ENCODE data around the gene CTNNA1. TPM values are rescaled to one million over a fixed set of nuclear protein-coding genes. Genes with fewer than 3 reads are reported as not detected.
A peak's percentile ranks its signal among the peaks of the same experiment; 100 is the strongest.
"Not testable (repeated sequence)": the region's sequence is repeated elsewhere in the genome, so short reads cannot be mapped to it uniquely, and the experiment has no call there.

The CTNNA1 gene
- total RNA-seq, 2 donors from 2014 or later = 259 to 314 TPM

DNA sequence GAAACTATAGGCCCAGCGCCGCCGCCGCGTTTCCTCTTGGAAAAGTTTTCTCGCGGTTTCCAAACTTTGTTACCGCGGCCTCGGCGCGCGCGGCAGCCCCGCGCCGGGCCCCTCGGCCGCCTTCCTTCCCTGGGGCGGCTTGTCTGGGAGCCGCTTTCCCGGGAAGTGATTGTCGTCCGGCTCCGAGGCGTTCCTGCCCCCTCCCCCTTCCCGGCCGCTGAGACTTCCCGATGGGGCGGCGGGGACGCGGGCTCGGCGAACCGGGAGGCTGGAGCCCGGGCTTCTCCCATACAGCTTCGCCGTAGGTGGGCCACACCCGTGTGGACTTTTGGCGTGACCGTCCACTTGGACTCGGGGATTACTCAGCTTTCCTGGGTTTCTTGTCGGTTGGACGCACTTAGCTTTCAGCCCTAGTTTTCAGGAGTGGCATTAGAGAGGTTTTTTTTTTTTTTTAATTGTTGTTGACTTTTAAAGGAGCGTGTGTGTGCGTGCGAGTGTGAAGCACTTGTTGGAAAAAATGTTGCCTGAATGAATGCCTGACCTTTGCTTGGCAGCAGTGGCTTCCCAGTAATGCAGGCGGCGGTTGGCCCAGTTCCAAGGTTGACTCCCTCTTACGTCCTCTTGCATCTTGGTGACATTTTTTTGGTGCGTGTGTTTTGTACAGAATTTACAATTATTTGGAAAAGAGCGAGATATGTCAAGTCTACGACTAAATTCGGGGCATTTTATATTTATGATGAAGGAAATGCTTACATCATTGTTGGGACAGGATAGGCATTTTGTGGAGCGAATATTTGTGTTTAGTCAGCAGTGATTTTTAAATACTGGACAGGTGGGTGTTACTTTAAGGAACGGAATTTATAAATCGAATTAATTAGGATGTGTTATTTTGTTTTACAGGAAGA, 821 bp downstream of the CTNNA1 start:
- intact Hi-C loops (cut with DNase I) = loop anchor here in 1 of 2 donors (5.0 kb wide), 1 partner anchor 177 kb away; the partner anchor contains the start of gene HSPA9
- DNase-seq = peak; percentile 97
- peak; percentile 73 to 74 for ATAC-seq

DNA sequence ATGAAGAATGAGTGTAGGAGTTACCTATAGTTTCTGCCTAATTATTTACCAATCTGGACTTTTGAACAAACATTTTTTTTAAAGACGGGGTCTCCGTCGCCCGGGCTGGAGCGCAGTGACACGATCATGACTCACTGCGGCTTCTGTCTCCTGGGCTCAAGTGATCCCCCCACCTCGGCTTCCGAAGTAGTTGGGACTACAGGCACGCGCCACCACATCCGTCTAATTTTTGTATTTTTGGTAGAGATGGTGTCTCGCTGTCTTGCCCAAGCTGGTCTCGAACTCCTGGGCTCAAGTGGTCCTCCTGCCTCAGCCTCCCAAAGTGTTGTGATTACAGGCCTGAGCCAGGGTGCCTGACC, 1.5 kb downstream of the CTNNA1 start:
- intact Hi-C loops (cut with DNase I) = loop anchor here in 1 of 2 donors (5.0 kb wide), 1 partner anchor 177 kb away; the partner anchor contains the start of gene HSPA9
- no peak for DNase-seq

DNA sequence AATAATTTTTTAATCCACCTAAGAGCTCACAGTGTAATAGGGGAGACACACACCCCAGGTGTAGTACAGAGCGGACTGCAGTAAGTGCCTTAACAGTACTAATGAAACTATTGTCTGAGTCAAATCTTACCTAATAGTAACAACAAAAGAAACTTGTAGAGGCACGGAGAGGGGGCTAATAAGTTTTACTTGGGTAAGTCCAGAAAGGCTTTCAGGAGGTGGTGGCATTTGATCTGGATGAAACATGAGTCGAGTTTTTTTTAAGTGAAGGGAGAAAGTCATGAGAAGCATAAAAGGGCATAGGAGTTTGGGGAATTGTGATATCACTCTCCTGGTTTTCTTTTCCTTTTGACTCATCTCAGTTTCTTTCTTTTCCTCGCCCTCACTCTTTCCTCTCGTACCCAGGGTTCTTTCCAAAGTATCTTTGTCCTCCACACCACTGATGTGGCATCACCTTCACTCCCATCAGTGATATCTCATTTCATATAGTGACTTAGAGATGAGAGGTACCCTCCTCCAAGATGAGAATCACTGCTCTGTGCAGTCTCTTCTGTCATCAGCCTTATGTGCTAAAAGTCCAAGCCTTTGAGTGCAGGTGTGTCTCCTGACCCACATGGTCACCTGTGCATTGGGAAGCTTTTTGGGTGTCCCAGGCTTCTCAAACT, 2.0 kb downstream of the CTNNA1 start:
- no peak for DNase-seq
- intact Hi-C loops (cut with DNase I) = no loop called here
- no peak for ATAC-seq

More for the DNA sequence above, 1.5 kb downstream of the CTNNA1 start:
- ATAC-seq = no peak

DNA sequence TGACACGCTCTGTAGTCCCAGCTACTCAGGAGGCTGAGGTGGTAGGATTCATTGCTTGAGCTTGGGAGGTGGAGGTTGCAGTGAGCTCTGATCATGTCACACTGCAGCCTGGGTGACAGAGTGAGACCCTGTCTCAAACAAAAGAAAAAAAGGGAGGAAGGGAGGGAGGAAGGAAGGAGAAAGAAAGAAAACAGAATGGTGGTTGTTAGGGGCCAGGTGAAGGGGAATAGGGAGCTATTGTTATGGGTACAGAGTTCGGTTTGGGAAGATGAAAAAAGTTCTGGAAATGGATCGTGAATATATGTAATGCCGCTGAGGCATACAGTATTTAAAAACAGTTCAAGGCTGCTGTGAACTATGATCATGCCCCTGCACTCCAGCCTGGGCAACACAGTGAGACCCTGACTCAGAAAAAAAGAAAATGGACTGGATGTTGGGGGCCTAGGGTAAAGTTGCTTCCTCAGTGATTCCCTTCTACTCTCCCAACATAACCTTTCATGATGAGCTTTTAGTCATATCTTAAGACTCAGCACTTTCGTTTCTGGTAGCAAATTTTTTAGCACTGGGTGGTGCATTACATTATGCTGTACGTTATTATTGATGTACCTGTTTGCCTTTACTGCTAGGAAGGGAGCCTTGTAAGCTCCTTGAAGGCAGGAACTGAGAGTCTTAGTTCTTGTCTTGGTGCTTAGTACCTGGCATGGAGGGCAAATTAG, 4.0 kb downstream of the CTNNA1 start:
- ATAC-seq = no peak
- intact Hi-C loops (cut with DNase I) = no loop called here
- DNase-seq = no peak

DNA sequence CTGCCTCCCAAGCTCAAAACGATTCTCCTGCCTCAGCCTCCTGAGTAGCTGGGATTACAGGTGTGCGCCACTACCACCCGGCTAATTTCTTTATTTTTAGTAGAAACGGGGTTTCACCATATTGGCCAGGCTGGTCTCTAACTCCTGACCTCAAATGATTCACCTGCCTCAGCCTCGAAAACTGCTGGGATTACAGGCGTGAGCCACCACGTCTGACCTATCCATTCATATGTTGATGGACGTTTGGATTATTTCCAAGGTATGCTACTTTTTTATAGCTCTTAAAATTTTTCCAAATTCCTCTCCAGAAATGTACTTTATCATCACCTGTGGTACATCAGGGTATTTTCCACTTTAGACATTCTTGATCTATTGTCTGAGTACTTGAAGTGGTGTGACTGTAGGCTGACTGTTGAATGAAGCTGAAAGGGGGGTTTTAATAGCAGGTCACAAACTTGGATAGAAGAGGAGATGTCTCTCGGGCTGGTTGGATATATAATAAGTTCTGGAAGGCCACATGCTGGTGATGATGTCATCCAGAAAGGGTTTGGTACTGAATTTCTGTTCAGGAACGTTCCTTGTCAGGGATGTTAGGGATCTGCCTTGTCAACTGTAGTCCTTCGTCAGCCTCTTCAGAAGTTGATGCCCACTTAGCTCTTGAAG, 7.4 kb downstream of the CTNNA1 start:
- intact Hi-C loops (cut with DNase I) = no loop called here

DNA sequence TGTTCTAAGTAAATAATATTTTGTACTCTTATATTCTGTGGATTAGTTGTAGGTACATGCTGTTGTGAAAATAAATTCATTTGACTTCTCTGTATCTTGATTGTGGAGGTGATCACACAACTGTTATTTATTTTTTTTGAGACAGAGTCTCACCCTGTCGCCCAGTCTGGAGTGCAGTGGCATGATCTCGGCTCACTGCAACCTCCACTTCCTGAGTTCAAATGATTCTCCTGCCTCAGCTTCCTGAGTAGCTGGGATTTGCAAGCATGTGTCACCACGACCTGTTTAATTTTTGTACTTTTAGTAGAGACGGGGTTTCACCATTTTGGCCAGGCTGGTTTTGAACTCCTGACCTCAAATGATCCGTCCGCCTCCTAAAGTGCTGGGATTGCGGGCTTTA, 7.9 kb downstream of the CTNNA1 start:
- DNase-seq; intact Hi-C loops (cut with DNase I); ATAC-seq: not testable (repeated sequence)

More for the DNA sequence above, 7.4 kb downstream of the CTNNA1 start:
- no peak for DNase-seq
- no peak for ATAC-seq

DNA sequence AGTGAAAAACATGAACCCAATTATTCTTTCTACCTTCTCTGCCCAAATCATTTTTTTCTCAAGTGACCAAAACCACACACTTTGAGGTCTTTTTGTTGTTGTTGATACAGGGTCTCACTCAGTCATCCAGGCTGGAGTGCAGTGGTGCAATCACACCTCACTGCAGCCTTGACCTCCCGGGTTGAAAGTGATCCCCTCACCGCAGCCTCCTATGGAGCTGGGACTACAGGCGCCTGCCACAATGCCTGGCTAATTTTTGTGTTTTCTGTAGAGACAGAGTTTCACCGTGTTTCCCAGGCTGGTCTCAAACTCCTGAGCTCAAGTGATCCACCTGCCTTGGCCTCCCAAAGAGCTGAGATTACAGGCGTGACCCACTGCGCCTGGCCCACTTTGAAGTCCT, 8.4 kb downstream of the CTNNA1 start:
- intact Hi-C loops (cut with DNase I); ATAC-seq; DNase-seq: not testable (repeated sequence)

DNA sequence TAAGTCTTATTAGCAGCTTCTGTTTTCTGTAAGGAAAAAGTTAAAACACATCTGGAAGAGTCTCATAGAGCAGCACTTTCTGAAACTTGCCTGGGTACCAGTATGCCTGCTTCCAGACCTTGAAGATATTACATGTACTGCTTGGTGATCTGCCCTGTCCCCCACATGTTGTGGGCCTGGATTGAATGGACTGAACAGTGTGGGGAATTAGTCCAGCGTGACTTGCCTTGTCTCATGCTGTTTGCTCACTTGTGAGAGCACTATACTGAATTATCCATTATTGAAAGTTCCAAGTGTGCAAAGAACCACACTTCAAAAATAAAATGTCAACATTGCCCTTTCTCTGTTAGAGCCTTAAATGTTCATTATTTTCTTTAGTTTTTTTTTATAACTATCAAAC, 8.9 kb downstream of the CTNNA1 start:
- intact Hi-C loops (cut with DNase I) = no loop called here
- ATAC-seq (peak in 1 of 2 donors; percentile 59), DNase-seq (no peak)

DNA sequence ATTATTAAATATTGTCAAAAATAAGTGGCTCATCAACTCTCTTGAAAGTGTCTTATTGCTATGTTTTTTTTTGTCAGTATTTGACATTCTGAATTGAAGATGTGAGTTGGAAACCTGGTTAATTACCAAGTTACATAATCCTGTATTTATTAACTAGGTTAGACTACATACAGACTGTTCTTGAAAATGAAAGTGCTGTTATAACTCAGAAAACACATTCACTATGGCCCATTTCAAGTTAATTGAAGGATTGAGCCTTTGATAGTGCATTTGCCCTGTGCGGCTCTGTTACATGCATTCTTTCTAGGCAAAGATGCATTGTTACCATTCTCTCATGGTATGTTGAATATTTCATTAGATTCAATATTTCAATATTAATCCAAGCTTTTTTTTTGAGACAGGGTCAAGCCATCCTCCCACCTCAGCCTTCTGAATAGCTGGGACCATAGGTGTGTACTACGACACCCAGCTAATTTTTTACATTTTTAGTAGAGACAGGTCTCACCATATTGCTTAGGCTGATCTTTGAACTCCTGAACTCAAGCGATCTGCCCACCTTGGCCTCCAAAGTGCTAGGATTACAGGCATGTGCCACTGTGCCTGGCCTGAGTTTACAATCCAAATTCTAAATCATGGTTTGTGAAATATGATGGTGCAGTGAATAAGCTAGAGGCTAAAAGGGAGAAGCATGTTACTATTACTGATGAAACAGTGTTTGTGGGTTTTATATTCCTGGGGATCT, 10.0 kb downstream of the CTNNA1 start:
- ATAC-seq = no peak
- no peak for DNase-seq
- intact Hi-C loops (cut with DNase I) = no loop called here

DNA sequence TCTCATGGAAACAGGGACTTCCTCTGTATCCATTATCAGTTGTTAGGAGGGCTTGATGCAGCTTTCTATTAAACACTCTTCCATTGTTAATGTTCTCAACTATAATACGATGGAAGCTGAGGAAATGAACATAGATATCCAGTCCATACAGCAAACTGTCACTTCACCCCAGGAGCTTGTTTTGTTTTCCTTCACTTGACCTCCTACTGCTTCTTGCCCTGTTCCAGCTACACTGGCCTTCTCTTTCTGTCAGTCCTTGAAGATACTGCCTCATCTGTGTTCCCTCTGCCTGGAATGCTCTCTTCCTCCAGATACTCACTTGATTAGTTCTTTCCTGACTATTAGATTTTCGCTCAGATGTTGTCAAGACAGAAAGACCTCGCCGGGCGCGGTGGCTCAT, 17.1 kb downstream of the CTNNA1 start:
- no peak for ATAC-seq
- intact Hi-C loops (cut with DNase I) = no loop called here
- DNase-seq = no peak

DNA sequence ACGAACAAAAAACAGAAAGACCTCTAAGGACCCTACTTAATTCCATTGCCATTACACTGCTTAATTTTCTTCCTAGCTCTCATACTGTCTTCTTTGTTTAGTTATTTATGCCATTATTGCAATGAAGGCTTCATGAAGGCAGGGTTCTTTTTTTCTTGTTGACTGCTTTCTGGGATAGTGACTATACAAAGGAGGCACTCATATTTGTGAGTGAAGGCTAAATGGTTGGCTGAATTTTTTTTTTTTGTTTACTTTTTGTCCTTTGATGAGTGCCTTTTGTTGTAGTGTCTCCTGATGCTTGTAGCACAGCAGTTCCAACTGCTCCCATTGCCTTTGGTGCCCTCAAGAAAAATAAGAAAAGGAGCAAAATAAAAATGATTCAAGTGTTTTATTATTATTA, 17.8 kb downstream of the CTNNA1 start:
- no peak for DNase-seq
- intact Hi-C loops (cut with DNase I) = no loop called here

DNA sequence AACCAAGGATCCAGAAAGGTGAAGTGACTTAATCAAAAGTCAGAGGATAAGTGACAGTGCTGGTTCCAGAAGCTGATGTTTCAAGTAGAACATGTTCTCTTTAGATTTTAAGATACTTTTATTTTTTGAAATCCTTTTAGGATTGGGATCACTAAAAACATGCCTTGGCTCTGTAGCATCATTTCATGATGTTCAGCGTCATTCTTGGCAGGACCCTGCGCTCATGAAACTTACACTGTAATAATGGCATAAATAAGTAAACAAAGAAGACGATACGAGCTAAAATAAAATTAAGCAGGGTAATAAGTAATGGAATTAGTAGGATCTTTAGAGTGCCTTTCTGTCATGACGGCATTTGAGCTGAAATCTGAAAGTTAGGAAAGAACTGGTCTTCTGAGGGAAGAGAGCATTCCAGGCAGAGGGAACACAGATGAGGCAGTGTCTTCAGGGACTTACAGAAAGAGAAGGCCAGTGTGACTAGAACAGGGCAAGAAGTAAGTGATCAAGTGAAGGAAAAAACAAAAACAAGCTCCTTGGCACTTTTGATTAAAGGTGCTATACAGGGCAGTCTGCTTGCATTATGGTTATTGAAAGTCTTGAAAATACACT, 19.9 kb downstream of the CTNNA1 start:
- ATAC-seq (peak in 1 of 2 donors; percentile 61), DNase-seq (no peak)
- intact Hi-C loops (cut with DNase I) = no loop called here

More for the DNA sequence above, 17.8 kb downstream of the CTNNA1 start:
- ATAC-seq = no peak

DNA sequence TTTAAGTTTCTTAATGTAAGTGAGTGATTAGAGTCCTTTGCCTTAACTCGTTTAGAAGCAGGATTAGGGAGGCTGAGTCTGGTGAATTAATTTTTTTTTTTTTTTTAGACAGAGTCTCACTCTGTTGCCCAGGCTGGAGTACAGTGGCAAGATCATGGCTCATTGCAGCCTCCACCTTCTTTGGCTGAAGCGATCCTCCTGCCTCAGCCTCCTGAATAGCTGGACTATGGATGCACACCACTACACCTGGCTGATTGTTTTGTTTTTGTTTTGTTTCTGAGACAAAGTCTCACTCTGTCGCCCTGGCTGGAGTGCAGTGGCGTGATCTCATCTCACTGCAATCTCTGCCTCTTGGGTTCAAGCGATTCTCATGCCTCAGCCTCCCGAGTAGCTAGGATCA, 20.4 kb downstream of the CTNNA1 start:
- ATAC-seq; intact Hi-C loops (cut with DNase I); DNase-seq: not testable (repeated sequence)

DNA sequence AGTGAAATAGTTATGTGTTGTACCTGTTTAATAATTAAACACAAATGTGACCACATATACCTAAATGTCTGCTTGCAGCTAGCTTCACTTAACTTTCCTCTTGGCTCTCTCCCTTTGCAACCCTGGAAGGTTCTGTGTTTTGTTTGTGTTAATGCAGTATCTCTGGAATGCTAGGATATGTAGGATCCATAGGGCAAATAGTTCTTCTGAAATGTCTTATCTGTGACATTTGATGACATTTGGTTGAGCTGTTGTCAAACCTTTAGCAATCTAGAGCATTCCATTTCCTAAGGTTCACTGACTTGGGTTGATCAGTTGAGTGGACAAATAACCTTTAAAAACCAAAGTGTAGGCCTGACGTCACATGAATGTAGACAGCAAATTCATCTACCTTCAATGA, 21.8 kb downstream of the CTNNA1 start:
- no peak for ATAC-seq
- no peak for DNase-seq
- intact Hi-C loops (cut with DNase I) = no loop called here

DNA sequence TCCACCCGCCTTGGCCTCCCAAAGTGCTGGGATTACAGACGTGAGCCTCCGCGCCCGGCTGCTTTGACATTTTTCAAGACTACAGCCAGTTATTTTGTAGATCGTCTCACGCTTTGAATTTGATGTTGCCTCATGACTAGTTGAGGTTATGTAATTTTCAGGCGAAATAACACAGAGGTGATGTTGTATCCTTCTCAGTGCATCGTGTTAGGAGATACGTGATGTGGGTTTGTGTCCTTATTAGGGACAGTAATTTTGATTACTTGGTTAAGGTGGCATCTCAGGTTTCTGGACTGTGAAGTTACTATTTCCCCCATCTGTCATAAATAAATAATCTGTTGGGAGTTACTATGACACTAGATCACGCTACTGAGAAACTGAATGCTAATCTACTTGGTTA, 25.0 kb downstream of the CTNNA1 start:
- DNase-seq (no peak), ATAC-seq (no peak)
- intact Hi-C loops (cut with DNase I) = no loop called here

DNA sequence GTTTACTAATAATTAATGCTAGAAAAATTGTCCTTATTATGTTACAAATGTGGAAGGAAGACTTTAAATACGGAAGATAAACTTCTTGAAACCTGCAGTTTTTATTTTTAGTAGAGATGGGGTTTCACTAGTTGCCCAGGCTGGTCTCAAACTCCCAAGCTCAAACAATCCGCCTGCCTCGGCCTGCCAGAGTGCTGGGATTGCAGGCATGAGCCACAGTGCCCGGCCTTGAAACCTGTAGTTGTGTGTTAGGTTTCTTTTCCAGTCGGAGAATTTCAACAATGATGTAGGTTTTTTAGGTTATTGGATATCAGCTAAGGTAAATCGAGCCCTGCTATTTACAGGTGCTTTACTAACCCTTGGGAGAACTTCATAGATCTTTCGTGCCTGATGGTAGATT, 30.8 kb downstream of the CTNNA1 start:
- intact Hi-C loops (cut with DNase I) = no loop called here
- ATAC-seq = no peak
- DNase-seq = no peak

DNA sequence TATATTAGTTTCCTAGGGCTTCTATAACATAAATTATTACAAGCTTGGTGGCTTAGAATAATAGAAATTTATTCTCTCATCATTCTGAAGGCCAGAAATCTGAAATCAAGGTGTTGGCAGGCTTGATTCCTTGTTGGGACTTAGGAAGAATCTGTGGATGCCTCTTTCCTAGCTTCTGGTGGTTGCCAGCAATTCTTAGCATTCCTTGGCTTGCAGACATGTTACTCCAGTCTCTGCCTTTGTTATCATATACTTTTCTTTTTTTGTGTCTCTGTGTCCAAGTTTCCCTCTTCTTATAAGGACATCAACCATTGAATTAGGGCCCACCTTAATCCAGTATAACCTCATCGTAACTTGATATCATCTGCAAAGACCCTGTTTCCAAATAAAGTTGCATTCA, 31.4 kb downstream of the CTNNA1 start:
- intact Hi-C loops (cut with DNase I) = no loop called here
- no peak for DNase-seq
- ATAC-seq = no peak

DNA sequence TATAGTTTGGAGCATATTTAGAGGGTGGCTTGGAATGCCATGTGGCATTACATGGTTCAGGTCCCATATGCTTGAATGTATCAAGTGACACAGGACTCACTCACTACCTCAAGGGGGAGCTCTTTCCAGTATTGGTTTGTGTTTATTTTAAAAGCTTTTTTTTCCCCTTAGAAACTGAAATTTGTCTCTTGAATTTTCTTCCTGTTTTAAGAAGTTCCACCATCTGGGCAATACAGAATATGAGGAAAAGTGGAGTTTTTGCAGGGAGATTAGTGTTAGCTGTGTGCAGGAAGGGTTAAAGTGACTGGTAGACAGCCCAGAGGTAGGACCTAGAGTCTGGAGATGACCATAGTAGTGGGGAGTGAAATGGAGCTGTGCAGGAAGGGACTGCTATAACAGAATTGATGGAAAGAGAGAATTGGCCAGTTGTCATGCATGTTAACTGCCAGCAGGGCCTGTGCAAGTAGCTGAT, 36.6 kb downstream of the CTNNA1 start:
- intact Hi-C loops (cut with DNase I) = no loop called here
- ATAC-seq (peak; percentile 25 to 27), DNase-seq (no peak)

Data from left cardiac atrium (tissue), 4 donors.